H9 (cell line): ENCODE measurements around the gene ABHD12. TPM values are rescaled to one million over a fixed set of nuclear protein-coding genes. Genes with fewer than 3 reads are reported as not detected.

Source experiments
- DNase-seq: peaks from one replicate; pipeline ENCODE4 v3.0.0-alpha.2; 2017
- H2AFZ ChIP-seq: one replicate; pipeline ENCODE4 v1.6.1; 2013; ENCODE audit warnings: mild to moderate bottlenecking, low read length, control low read depth, moderate library complexity
- H2AK5ac ChIP-seq: 2 replicates; pipeline ENCODE4 v1.6.1; 2013; ENCODE audit warnings: low read length, control low read depth, mixed read lengths; ENCODE audit not compliant: insufficient read length
- H2BK120ac ChIP-seq: one replicate; pipeline ENCODE4 v1.6.1; 2013; ENCODE audit warnings: low read depth, mild to moderate bottlenecking, low read length, control low read depth, inconsistent platforms; ENCODE audit not compliant: poor library complexity, severe bottlenecking
- H2BK12ac ChIP-seq: 2 replicates; pipeline ENCODE4 v1.6.1; 2013; ENCODE audit warnings: low read length, control low read depth, mixed read lengths, low read depth; ENCODE audit not compliant: insufficient read length
- H2BK15ac ChIP-seq: 2 replicates; pipeline ENCODE4 v1.6.1; 2013; ENCODE audit warnings: low read depth, low read length, control low read depth
- H2BK20ac ChIP-seq: one replicate; pipeline ENCODE4 v1.6.1; 2013; ENCODE audit warnings: low read depth, mild to moderate bottlenecking, low read length, control low read depth, inconsistent platforms; ENCODE audit not compliant: poor library complexity, severe bottlenecking
- H2BK5ac ChIP-seq: 2 replicates; pipeline ENCODE4 v1.6.1; 2013; ENCODE audit warnings: low read length, control low read depth, mixed read lengths; ENCODE audit not compliant: insufficient read length
- H3K14ac ChIP-seq: 2 replicates; pipeline ENCODE4 v1.6.1; 2013; ENCODE audit warnings: low read length, control low read depth; ENCODE audit not compliant: insufficient read depth
- H3K18ac ChIP-seq: 2 replicates; pipeline ENCODE4 v1.6.1; 2013; ENCODE audit warnings: low read depth, mild to moderate bottlenecking, mixed read lengths, low read length, control low read depth; ENCODE audit not compliant: insufficient read length
- H3K23ac ChIP-seq: 2 replicates; pipeline ENCODE4 v1.6.1; 2013; ENCODE audit warnings: low read length, control low read depth, mixed read lengths, low read depth; ENCODE audit not compliant: insufficient read length
- H3K23me2 ChIP-seq: 2 replicates; pipeline ENCODE4 v1.6.1; 2013; ENCODE audit warnings: low read depth, mild to moderate bottlenecking, mixed read lengths, low read length, control low read depth; ENCODE audit not compliant: insufficient read length, poor library complexity, severe bottlenecking
- H3K27ac ChIP-seq: 2 replicates; pipeline ENCODE4 v1.5.1; 2013; ENCODE audit warnings: low read length, control low read depth, mixed read lengths, low read depth; ENCODE audit not compliant: insufficient read length
- H3K27me3 ChIP-seq: 2 replicates; pipeline ENCODE4 v1.6.1; 2013; ENCODE audit warnings: low read length, control low read depth, inconsistent platforms; ENCODE audit not compliant: insufficient read depth
- H3K4ac ChIP-seq: 2 replicates; pipeline ENCODE4 v1.6.1; 2013; ENCODE audit warnings: low read depth, mild to moderate bottlenecking, control low read depth, inconsistent platforms, low read length, moderate library complexity
- H3K4me1 ChIP-seq: 2 replicates; pipeline ENCODE4 v1.6.1; 2013; ENCODE audit warnings: low read length, control low read depth, inconsistent platforms; ENCODE audit not compliant: insufficient read depth
- H3K4me2 ChIP-seq: 2 replicates; pipeline ENCODE4 v1.6.1; 2013; ENCODE audit warnings: low read length, control low read depth, mixed read lengths; ENCODE audit not compliant: insufficient read length, insufficient read depth
- H3K56ac ChIP-seq: 2 replicates; pipeline ENCODE4 v1.6.1; 2013; ENCODE audit warnings: low read depth, mild to moderate bottlenecking, mixed read lengths, low read length, control low read depth; ENCODE audit not compliant: insufficient read length
- H3K79me1 ChIP-seq: 2 replicates; pipeline ENCODE4 v1.6.1; 2013; ENCODE audit warnings: low read depth, mild to moderate bottlenecking, moderate library complexity, low read length, control low read depth, inconsistent platforms; ENCODE audit not compliant: insufficient read depth, poor library complexity, severe bottlenecking
- H3K79me2 ChIP-seq: 2 replicates; pipeline ENCODE4 v1.6.1; 2013; ENCODE audit warnings: low read length, control low read depth, inconsistent platforms; ENCODE audit not compliant: insufficient read depth
- H3K9ac ChIP-seq: 2 replicates; pipeline ENCODE4 v1.6.1; 2013; ENCODE audit warnings: low read length, control low read depth, mixed read lengths; ENCODE audit not compliant: insufficient read length; ENCODE audit errors: extremely low read depth
- H3K9me3 ChIP-seq: one replicate; pipeline ENCODE4 v1.6.1; 2013; ENCODE audit warnings: low read depth, low read length, inconsistent platforms; ENCODE audit not compliant: control insufficient read depth
- H3T11ph ChIP-seq: one replicate; pipeline ENCODE4 v1.6.1; 2013; ENCODE audit warnings: mild to moderate bottlenecking, low read length, control low read depth, inconsistent platforms
- H4K20me1 ChIP-seq: one replicate; pipeline ENCODE4 v1.6.1; 2013; ENCODE audit not compliant: control insufficient read depth, insufficient read length, insufficient read depth
- H4K5ac ChIP-seq: 2 replicates; pipeline ENCODE4 v1.6.1; 2013; ENCODE audit warnings: low read depth, mild to moderate bottlenecking, mixed read lengths, low read length, control low read depth; ENCODE audit not compliant: insufficient read length
- H4K8ac ChIP-seq: replicated peaks from 2 replicates; pipeline ENCODE4 v1.6.1; 2013; ENCODE audit warnings: low read length, control low read depth, mixed read lengths, low read depth; ENCODE audit not compliant: insufficient read length
- H4K91ac ChIP-seq: 2 replicates; pipeline ENCODE4 v1.6.1; 2013; ENCODE audit warnings: low read depth, mild to moderate bottlenecking, moderate library complexity, mixed read lengths, low read length, control low read depth; ENCODE audit not compliant: insufficient read length
- H3K27ac Mint-ChIP-seq, 3 experiments: 2 replicates in 2 of 3; 3 replicates in 1 of 3; pipeline ENCODE4 v1.8.0; 2020 to 2021; ENCODE audit warnings: mixed read lengths in 3 of 3, mild to moderate bottlenecking in 1 of 3, moderate library complexity in 1 of 3
- H3K27me3 Mint-ChIP-seq: 2 replicates; pipeline ENCODE4 v1.8.0; 2021; ENCODE audit warnings: low read depth, mild to moderate bottlenecking, moderate library complexity, mixed read lengths
- H3K36me3 Mint-ChIP-seq, 3 experiments: 2 replicates in 2 of 3; 3 replicates in 1 of 3; pipeline ENCODE4 v1.8.0; 2020 to 2021; ENCODE audit warnings: low read depth in 3 of 3, mixed read lengths in 3 of 3; ENCODE audit not compliant: insufficient read depth in 1 of 3
- H3K4me1 Mint-ChIP-seq, 2 experiments: 2 replicates each; pipeline ENCODE4 v1.8.0; 2020; ENCODE audit warnings: mixed read lengths in 2 of 2
- H3K4me3 Mint-ChIP-seq, 2 experiments: 2 replicates in 1 of 2; 3 replicates in 1 of 2; pipeline ENCODE4 v1.8.0; 2020 to 2021; ENCODE audit warnings: mild to moderate bottlenecking in 2 of 2, mixed read lengths in 2 of 2, moderate library complexity in 1 of 2
- H3K9me3 Mint-ChIP-seq, 2 experiments: 2 replicates in 1 of 2; 3 replicates in 1 of 2; pipeline ENCODE4 v1.8.0; 2020; ENCODE audit warnings: mild to moderate bottlenecking in 2 of 2, mixed read lengths in 2 of 2, moderate library complexity in 1 of 2
- WGBS: extraction: QIAGEN DNeasy Blood & Tissue Kit; methylation state at CpG from one replicate; pipeline ENCODE4 v1.1.7; 2013; ENCODE audit warnings: missing lambda C conversion rate, low lambda C conversion rate, mixed read lengths; ENCODE audit not compliant: insufficient read length; ENCODE audit errors: extremely low coverage; 5-methylcytosine and 5-hydroxymethylcytosine counted together
- total RNA-seq: library from RNA; stranded (reverse); gene quantifications from 2 replicates; pipeline ENCODE4 v1.2.1, GENCODE V29; 2021
- TF ChIP-seq, protein P1 (sequence below): fragments of 200-600 bp; sonication (generic); conservative IDR thresholded peaks from 3 replicates; pipeline ENCODE4 v1.8.0; 2021; ENCODE audit warnings: antibody characterized with exemption, mild to moderate bottlenecking

ABHD12 gene
- total RNA-seq, 1 experiment from 2014 or later, result 54.4 TPM

DNA sequence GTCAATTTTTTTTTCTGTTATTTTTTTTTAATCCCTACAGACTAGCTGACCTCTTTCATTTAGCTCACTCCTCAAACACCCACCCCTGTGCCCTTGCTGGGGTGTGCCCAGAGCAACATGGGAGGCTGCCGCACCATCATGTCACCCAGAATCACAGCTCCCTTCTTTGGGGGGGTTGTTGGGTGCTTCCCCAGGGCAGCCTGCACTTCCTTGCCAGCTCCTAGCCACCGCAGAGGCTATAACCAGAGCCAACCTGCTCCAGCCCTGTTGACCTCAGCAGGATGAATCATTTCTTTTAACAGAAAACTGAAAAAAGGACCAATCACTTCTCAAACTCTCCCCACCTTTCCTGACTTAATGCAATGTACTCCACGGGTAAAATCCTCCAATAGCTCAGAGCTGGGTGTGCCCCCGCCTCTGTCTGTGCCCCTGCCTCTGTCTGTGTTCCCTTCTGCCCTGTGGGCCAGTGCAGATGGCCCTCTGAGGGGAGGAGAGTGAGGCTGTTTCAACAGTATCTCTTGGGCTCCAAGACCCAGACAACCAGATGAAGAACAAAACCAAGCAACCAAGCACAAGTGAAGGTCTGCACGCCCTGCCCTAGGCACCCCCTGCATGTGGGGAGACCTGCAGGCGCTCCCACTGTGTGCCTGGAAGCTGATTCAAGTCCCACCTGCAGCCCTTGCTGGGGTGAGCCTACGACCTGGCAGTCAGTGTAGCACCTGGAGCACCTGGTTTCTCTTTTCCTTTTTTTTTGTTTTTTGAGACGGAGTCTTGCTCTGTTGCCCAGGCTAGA lies 75.0 kb downstream of the ABHD12 start:
- peak overlapping the region in 2 of 3 experiments; percentile 68 to 82; a peak in 2 of 7 replicates for H3K27ac Mint-ChIP-seq
- Histone ChIP-seq H4K20me1 (no peaks in the 10 kb centered on the region), H2BK20ac (no peak overlapping the region), H3K79me1 (peaks cover 4% of the 10 kb centered on the region), H2BK120ac (no peak overlapping the region), H3K14ac (no peak overlapping the region), H3K23ac (no peak overlapping the region), H3K4ac (no peak overlapping the region), H4K5ac (no peak overlapping the region), H3K27ac (no peak overlapping the region), H4K8ac (no peak overlapping the region), H2BK15ac (no peak overlapping the region), H3K27me3 (no peaks in the 10 kb centered on the region), H2BK12ac (no peak overlapping the region), H3T11ph (no peak overlapping the region), H3K9me3 (no peaks in the 10 kb centered on the region), H3K4me2 (no peak overlapping the region), H3K79me2 (no peaks in the 10 kb centered on the region), H4K91ac (no peak overlapping the region), H3K23me2 (no peaks in the 10 kb centered on the region), H3K9ac (no peak overlapping the region), H3K4me1 (no peaks in the 10 kb centered on the region; the same call in 1 of the 2 replicates), H3K18ac (no peak overlapping the region), H2BK5ac (no peak overlapping the region), H2AK5ac (no peak overlapping the region), H2AFZ (no peak overlapping the region), H3K56ac (no peak overlapping the region)
- H3K4me3 Mint-ChIP-seq, result no peak overlapping the region
- TF ChIP-seq, protein P1, sequence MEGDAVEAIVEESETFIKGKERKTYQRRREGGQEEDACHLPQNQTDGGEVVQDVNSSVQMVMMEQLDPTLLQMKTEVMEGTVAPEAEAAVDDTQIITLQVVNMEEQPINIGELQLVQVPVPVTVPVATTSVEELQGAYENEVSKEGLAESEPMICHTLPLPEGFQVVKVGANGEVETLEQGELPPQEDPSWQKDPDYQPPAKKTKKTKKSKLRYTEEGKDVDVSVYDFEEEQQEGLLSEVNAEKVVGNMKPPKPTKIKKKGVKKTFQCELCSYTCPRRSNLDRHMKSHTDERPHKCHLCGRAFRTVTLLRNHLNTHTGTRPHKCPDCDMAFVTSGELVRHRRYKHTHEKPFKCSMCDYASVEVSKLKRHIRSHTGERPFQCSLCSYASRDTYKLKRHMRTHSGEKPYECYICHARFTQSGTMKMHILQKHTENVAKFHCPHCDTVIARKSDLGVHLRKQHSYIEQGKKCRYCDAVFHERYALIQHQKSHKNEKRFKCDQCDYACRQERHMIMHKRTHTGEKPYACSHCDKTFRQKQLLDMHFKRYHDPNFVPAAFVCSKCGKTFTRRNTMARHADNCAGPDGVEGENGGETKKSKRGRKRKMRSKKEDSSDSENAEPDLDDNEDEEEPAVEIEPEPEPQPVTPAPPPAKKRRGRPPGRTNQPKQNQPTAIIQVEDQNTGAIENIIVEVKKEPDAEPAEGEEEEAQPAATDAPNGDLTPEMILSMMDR, result no peak
- no CpG with 5 or more reads among the region's 8 CpGs for WGBS
- H3K27me3 Mint-ChIP-seq, result peaks cover 2% of the 10 kb centered on the region; the same call in 1 of the 2 replicates
- peaks cover 4 to 5% of the 10 kb centered on the region in 2 experiments; a peak in 4 of 5 replicates for H3K9me3 Mint-ChIP-seq
- DNase-seq, result no peak
- peaks cover under 1 to 4% of the 10 kb centered on the region in 2 experiments for H3K4me1 Mint-ChIP-seq
- peaks cover 18 to 49% (median 21%) of the 10 kb centered on the region in 3 experiments for H3K36me3 Mint-ChIP-seq
